Measurements from ENCODE around the gene F12. TPM values are rescaled to one million over a fixed set of nuclear protein-coding genes. Genes with fewer than 3 reads are reported as not detected.

Gene F12
- total RNA-seq = 0.57 and 1.6 TPM in 2 replicates

DNA sequence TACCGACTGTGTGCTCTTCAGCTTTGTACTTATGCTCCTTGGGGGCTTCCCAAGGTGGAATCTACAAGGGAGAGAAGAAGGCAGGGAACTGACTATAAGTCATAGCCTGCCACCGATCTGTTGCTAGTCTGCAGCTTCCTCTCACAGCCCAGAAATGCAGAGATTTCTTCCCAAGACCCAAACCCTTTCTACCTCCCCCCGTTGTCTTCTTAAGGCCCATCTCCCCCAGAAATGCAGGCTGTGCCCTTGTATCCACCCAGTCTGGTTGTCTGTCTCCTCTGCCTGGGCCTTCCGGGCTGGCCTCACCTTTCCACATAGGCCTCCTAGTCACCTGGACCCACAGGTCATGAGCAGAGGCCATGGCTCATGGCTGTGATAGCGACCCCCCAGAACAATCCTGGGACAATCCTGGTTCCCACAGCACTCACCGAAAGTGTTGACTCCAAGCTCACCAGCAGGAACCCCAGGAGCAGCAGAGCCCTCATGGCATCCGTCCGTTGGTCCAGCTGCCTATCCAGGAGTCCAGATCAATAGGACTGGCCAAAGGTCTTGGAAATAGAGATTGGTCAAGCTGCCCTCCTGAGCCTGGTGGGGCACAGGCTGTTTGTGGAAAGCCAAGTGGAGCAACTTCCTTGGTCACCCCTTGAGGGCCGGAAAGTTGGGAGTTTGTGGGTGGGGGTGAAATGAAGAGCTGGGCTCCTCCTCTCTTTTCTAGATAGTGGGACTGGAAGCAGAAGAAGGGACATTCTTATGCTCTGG lies at the start of gene F12:
Gene F12 (minus strand): TSS at position 522 of the 759 bp plus-strand sequence. CDS start 37 bp downstream, at position 485.

DNA sequence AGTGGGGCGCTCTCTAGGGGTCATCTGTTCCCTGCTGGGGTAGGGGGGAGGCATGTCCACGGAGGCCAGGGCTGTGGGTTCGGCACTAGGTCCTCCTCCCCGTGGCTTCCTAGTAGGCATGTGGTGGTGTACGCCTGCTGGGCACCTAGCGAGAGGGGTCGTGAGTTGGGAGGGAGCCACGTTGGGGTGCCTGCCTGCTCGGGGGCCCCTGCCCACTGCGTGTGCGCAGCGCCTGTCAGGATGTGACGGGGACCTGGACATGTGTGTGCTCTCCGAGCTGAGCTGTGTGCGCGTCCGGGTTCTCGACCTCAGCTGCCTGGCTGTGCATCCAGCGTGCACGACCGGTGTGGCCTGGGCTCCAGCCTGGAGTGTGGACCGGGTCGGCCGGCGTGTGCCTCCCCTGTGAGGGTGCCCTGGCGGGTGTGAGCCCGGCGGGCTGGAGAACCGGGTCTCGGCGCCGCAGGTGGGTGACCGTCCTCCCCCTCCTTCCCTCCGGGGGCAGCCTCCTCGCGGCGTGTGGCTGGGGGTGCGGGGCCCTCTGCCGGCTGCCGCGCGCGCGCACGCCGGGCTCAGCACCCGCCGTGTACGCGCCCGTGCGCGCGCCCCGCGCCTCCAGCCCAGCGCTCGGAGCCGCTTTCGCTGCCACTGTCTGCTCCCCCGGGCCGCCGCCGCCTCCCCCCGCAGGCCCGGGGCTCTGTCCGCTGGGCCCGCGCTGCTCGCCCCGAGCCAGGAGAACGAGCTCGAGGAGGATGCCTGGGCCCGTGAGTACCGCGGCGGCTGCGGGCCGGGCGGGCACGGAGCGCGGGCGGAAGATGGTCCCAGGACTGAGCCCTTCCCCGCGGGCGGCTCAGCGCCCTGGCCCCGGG lies 37.1 kb upstream of the F12 start, which contains the start of gene PRR7:
Gene PRR7 (plus strand): TSS at position 615 of the 866 bp plus-strand sequence. CDS start 8,254 bp downstream, outside the sequence.

DNA sequence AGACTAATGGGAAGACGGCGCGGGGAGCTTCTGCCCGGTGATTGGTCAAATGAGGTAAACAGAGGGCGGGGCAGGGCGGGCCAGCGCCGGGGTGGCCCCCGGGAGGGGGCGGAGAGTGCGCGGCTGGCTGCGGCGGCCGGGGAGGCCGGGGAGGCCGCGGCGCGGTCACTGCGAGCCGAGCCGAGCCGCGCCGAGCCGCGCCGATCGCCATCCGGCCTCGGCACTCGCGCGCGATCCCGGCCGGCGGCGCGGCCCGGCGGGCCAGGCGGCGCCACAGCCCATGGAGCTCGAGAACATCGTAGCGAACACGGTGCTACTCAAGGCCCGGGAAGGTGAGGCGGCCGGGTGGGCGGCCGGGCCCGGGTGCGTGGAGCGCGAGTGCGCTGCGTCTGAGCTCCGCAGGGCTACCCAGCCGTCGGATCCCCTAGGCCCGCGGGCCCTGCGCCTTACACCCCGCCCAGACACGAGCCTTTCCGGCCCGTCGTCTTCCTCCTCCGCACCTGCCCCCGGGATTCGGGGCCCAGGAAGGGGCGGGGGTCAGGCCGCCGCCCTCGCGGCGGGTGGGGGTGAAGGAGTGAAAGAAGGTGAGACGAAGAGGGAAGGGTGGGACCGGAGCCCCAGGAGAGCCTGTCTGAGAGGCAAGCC lies 17.3 kb upstream of the F12 start, which contains the start of gene GRK6:
Gene GRK6 (plus strand): TSS at position 111 of the 645 bp plus-strand sequence. CDS start 170 bp downstream, at position 281.

DNA sequence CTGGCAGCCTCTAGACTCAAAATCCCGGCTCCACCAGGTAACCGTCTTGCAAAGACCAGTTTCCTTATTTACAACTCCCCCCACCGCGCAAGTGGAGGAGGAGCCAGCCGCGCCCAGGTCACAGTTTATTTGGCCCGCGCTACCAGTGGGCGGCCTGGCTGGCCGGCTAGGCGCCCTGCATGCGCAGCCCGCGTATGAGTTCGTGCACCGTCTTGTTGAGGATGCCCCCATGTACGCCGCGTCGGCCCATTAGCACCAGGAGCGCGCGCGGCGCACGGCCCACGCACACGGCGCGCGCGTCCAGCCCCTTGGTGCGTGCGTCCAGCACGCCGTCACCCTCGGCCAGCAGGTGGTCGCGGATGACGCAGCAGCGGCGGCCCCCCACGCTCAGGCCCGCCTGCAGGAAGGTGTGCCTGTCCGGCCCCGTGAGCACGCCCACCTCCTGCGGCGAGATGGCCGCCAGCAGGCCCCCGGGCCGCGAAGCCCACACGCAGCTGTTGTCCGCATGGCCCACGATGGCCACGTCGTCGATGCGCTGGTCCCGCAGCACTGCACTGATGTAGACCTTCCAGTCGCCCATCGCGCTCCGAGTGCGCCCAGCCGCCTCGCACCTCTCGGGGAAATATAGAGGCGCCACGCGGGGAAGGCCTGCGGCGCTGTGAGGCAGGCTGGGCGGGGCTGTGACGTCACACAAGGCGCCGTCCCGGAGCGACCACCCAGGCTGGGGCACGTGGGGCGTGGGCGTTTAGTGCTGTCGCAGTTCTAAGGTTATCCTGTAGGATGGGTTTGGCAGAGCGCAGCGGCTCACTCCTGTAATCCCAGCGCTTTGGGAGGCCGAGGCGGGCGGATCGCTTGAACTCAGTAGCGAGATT lies 9.1 kb downstream of the F12 start, which contains the start of gene PFN3:
Gene PFN3 (minus strand): TSS at position 665 of the 872 bp plus-strand sequence. CDS start 85 bp downstream, at position 580.

DNA sequence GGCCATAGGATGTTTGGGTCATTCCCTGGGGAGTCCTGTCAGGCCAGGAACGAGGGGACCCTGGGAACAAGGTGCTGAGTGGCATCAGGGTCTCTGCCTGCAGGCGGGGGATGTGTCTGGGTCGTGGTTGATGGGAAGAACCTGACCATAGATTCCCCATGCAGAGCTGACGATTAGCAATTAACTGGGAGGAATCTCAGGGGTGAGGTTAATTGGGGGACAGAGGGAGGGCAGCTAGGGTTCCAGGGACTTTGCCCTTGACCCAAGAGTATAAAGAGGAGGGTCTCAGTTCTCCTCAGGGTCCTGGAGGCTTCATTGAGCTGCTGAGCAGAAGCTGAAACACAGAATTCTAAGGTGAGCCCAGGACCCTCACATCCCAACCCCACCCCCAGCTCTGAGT lies 25.2 kb downstream of the F12 start, which contains the start of gene SLC34A1:
Gene SLC34A1 (plus strand): TSS at position 301 of the 400 bp plus-strand sequence. CDS start 1,308 bp downstream, outside the sequence.

DNA sequence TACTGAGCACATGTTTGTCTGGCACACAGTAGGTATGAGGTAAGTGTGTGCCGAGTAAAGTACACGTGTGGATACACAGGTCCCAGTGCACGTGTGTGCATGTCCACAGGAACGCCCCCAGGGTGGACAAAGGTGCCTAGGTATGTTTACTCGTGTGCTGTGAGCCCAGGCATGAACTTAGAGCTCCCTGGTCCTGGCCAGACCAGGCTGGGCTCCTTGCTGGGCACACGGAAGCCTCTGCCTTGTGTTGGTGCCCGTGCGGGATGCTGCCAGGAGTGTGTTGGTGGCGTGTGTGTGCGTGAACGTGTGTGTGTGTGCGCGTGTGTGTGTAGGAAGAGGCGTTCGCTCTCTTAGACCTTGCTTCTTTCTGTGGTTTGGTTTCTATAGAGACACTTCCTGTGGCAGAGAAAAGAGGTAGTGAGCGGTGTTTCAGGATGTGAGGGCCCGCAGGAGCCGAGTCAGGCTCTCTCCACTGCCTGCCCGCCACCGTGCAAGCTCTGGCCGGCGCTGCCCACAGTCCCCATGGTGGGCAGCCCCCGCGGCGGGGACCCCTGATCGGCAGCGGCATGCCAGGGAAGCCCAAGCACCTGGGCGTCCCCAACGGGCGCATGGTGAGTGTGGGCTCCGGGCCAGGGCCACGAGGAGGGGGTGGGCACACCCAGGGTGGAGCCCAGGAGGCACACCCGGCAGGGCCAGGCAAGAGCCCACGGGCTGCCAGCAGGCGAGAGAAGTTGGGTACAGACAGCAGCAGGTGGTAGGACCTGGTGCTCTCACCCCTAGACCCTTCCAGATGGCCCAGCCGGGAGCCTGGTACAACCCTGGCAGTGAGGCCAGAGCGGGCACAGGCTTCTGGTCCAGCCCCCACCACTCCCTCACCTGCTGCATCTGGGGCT lies 51.7 kb downstream of the F12 start, which contains the start of gene RGS14:
Gene RGS14 (plus strand): TSS at position 466 of the 893 bp plus-strand sequence. CDS start 101 bp downstream, at position 567.

Other genes starting within 250 kb of the F12 start
- gene RAB24, start 105.8 kb downstream of the F12 start, total RNA-seq = 11.1 and 15.0 TPM in 2 replicates
- gene PRELID1, start 105.8 kb downstream of the F12 start, total RNA-seq = 178 and 203 TPM in 2 replicates
- gene MXD3, start 97.7 kb downstream of the F12 start, total RNA-seq = 5.9 and 6.2 TPM in 2 replicates
- gene LMAN2, start 57.9 kb downstream of the F12 start, total RNA-seq = 274 and 342 TPM in 2 replicates
- gene RGS14, start 51.6 kb downstream of the F12 start, total RNA-seq = 5.2 and 10.0 TPM in 2 replicates
- gene SLC34A1, start 25.1 kb downstream of the F12 start, total RNA-seq = not detected in 2 replicates
- gene PFN3, start 8.9 kb downstream of the F12 start, total RNA-seq = not detected in 2 replicates
- 26.8 and 27.4 TPM in 2 replicates for gene GRK6, start 17.1 kb upstream of the F12 start, total RNA-seq
- 10.3 and 21.2 TPM in 2 replicates for gene PRR7, start 37.2 kb upstream of the F12 start, total RNA-seq
- 289 and 291 TPM in 2 replicates for gene DBN1, start 64.1 kb upstream of the F12 start, total RNA-seq
- 142 and 235 TPM in 2 replicates for gene PDLIM7, start 88.0 kb upstream of the F12 start, total RNA-seq
- 3.3 and 4.0 TPM in 2 replicates for gene DOK3, start 100.3 kb upstream of the F12 start, total RNA-seq
- 76.0 and 80.7 TPM in 2 replicates for gene DDX41, start 107.4 kb upstream of the F12 start, total RNA-seq
- gene FAM193B, start 145.0 kb upstream of the F12 start, total RNA-seq = 25.3 and 30.1 TPM in 2 replicates
- gene TMED9, start 182.6 kb upstream of the F12 start, total RNA-seq = 124 and 141 TPM in 2 replicates
- gene B4GALT7, start 190.6 kb upstream of the F12 start, total RNA-seq = 36.1 and 45.1 TPM in 2 replicates